HFFc6 (cell line): ENCODE data around the gene PADI3. TPM values are rescaled to one million over a fixed set of nuclear protein-coding genes. Genes with fewer than 3 reads are reported as not detected.

Experiments
- DNase-seq: peaks from one replicate; pipeline ENCODE4 v3.0.0-alpha.2; 2018
- H3K27ac Mint-ChIP-seq: 2 replicates; pipeline ENCODE4 v1.8.0; 2020; ENCODE audit warnings: mild to moderate bottlenecking, mixed read lengths
- H3K27me3 Mint-ChIP-seq: 2 replicates; pipeline ENCODE4 v1.8.0; 2021; ENCODE audit warnings: mild to moderate bottlenecking, moderate library complexity, mixed read lengths; ENCODE audit not compliant: insufficient read depth
- H3K36me3 Mint-ChIP-seq: 2 replicates; pipeline ENCODE4 v1.8.0; 2021; ENCODE audit warnings: low read depth, mixed read lengths
- H3K4me1 Mint-ChIP-seq: 2 replicates; pipeline ENCODE4 v1.8.0; 2020; ENCODE audit warnings: low read depth, mixed read lengths
- H3K4me3 Mint-ChIP-seq: 2 replicates; pipeline ENCODE4 v1.8.0; 2020; ENCODE audit warnings: mild to moderate bottlenecking, moderate library complexity, mixed read lengths
- H3K9me3 Mint-ChIP-seq: 2 replicates; pipeline ENCODE4 v1.8.0; 2020; ENCODE audit warnings: mild to moderate bottlenecking, mixed read lengths
- total RNA-seq, 6 experiments: library from RNA; stranded (reverse); fragmentation: NEBNext Ultra II Directional; extraction: Animal tissue kit (Norgen Biotek cat#: 25700); gene quantifications; 2 replicates in 1 of 6; 3 replicates in 5 of 6; pipeline ENCODE4 v1.2.3, GENCODE V29; 2021
- TF ChIP-seq, protein P1 (sequence below): fragments of 200-600 bp; sonication (generic); IDR thresholded peaks from 2 replicates; pipeline ENCODE4 v1.5.0; 2021; ENCODE audit warnings: antibody characterized with exemption, mild to moderate bottlenecking

PADI3 gene
- total RNA-seq, 6 experiments from 2014 or later, result 0.05 to 0.14 (median 0.07) TPM; not detected in 2

DNA sequence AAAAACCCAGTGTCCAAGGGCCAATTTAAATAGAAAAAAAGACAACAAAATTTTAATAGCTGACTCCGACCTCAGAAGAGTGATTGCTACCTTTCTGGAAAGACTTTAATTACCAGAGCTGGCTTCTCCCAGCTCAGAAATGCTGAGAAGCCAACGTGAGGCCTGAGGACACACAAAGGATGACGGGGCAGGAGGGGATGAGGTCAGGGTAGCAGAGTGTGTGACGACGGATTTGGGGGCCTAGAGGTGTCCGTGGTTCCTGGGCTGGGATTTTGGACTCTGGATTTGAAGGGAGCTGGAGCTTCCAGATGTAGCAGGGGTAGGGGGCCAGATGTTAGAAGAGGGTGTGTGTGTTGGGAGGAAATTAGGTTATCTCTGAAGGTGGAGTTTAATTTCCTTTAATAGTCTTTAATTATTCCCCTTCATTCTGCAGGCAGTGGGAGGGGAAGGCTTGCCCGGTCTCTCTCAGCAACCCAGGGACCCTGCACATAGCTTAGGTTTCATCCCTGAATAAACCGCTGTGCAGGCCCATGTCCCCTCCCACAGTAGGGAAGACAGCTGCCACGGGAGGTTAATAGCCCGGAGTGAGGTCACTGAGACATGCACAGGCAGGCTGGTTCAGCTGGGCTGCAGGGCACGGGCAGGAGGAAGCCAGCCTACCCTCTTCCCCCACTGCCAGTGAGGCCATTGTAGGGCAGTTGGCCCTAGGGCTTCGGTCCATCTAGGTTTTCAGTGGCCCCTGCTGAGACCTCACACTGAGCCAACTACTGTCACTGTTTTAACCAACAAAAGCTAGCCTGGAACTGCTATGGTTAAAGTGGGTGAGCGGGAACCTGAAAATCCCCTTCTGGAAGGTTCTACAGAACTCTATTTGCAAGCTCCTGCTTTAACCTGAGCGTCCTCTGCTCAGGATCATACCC is 3.8 kb upstream of the PADI3 start:
- TF ChIP-seq, protein P1, sequence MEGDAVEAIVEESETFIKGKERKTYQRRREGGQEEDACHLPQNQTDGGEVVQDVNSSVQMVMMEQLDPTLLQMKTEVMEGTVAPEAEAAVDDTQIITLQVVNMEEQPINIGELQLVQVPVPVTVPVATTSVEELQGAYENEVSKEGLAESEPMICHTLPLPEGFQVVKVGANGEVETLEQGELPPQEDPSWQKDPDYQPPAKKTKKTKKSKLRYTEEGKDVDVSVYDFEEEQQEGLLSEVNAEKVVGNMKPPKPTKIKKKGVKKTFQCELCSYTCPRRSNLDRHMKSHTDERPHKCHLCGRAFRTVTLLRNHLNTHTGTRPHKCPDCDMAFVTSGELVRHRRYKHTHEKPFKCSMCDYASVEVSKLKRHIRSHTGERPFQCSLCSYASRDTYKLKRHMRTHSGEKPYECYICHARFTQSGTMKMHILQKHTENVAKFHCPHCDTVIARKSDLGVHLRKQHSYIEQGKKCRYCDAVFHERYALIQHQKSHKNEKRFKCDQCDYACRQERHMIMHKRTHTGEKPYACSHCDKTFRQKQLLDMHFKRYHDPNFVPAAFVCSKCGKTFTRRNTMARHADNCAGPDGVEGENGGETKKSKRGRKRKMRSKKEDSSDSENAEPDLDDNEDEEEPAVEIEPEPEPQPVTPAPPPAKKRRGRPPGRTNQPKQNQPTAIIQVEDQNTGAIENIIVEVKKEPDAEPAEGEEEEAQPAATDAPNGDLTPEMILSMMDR, result no peak
- no peaks in the 10 kb centered on the region for H3K9me3 Mint-ChIP-seq
- no peak for DNase-seq

DNA sequence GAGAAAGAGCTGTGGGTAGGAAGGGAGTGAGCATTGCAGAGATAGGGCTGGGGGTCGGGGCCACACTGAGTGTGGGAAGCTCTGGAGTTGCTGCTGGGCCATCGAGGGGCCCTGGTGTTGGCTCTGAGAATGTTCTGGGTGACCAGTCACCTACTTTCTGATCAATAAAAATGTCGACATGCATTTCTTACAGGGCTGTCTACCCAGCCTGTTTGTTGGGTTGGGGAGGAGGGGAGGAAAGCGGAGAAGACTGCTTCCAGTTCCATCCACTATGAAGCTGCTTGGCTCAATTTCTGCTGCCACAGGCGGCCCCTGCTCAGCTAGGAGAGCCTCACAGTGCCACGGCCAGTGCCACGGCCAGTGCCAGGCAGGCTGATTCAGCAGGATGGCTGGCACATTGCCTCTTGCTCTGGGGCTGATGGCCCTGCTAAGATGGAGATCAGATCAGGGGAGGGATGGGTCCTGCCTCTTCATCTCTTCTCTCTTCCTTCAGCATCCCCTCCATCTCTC is 3.0 kb upstream of the PADI3 start:
- peaks cover 6% of the 10 kb centered on the region for H3K27me3 Mint-ChIP-seq
- H3K4me1 Mint-ChIP-seq, result peaks cover 20% of the 10 kb centered on the region
- no peak overlapping the region for H3K4me3 Mint-ChIP-seq
- no peak overlapping the region for H3K27ac Mint-ChIP-seq
- TF ChIP-seq, protein P1, result no peak
- no peak for DNase-seq
- no peaks in the 10 kb centered on the region for H3K36me3 Mint-ChIP-seq
- no peaks in the 10 kb centered on the region for H3K9me3 Mint-ChIP-seq

More for the DNA sequence above, 3.8 kb upstream of the PADI3 start:
- H3K27ac Mint-ChIP-seq, result no peak overlapping the region
- H3K27me3 Mint-ChIP-seq, result peaks cover 8% of the 10 kb centered on the region
- H3K36me3 Mint-ChIP-seq, result no peaks in the 10 kb centered on the region
- H3K4me3 Mint-ChIP-seq, result no peak overlapping the region
- peaks cover 12% of the 10 kb centered on the region for H3K4me1 Mint-ChIP-seq

DNA sequence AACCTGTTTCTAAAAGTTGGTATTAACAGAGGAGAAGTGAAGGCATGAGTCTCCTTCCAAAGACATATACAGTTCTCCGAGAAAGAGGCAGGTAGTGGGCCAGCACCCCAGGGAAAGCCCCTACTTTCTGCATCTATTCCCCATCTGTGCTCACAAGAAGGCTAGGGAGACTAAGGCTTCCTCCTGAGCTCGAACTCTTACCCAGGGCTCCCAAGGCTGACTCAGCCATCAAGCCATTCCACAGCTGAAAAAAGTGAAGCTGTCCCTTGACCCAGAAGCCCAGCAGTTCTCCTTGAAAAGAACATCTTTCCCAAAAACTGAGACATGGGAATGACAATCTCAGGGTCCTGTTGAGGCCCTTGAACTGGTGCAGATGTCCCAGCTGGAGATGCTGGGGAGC is 1.9 kb upstream of the PADI3 start:
- peaks cover 3% of the 10 kb centered on the region for H3K27me3 Mint-ChIP-seq
- H3K36me3 Mint-ChIP-seq, result no peaks in the 10 kb centered on the region
- no peak for DNase-seq
- peaks cover 31% of the 10 kb centered on the region for H3K4me1 Mint-ChIP-seq
- H3K4me3 Mint-ChIP-seq, result no peak overlapping the region
- TF ChIP-seq, protein P1, result no peak
- no peak overlapping the region for H3K27ac Mint-ChIP-seq
- no peaks in the 10 kb centered on the region for H3K9me3 Mint-ChIP-seq

DNA sequence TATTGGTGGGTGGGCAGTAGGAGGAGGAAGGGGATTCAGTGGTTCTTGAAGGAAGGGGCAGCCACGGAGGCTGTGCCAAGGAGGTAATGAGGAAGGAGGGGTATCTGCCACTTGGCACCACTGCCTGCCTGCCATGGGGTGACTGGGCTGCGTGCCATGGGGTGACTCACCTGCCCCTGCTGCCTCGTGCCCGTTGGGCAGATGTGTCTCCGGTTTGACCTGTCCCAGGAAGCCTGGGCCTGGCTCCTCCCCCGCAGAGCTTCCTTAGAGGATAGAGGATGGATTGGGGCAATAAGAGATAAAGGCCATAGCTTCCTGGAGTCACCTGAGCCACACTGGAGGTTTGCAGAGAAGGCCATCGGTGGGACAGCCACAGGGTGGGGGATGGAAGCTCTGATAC is 1.7 kb downstream of the PADI3 start:
- Mint-ChIP-seq H3K27ac (peak overlapping the region; percentile 45; the same call in 1 of the 2 replicates), H3K4me1 (peaks cover 34% of the 10 kb centered on the region), H3K4me3 (no peak overlapping the region), H3K27me3 (peaks cover 2% of the 10 kb centered on the region), H3K9me3 (no peaks in the 10 kb centered on the region), H3K36me3 (no peaks in the 10 kb centered on the region)
- TF ChIP-seq, protein P1, result no peak
- no peak for DNase-seq

DNA sequence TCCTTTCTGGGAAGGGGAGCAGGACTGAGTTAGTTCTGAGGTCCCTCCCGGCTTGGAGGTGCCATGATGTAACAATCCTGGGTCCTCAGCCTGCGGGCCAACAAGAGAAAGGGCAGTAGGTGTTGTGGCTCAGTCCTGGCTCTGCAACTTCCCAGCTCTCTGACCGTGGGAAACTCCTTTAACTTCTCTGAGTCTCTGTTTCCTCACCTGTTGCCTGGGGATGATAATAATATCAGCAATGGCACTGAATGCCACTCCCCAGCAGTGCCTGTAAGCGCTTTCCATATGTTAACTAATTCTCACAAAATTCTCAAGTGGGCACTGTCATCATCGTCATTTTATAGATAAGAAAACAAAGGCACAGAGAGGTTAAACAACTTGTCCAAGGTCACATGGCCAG is 2.3 kb downstream of the PADI3 start:
- DNase-seq, result no peak
- Mint-ChIP-seq H3K4me1 (peaks cover 31% of the 10 kb centered on the region), H3K27me3 (peaks cover 4% of the 10 kb centered on the region), H3K4me3 (no peak overlapping the region), H3K9me3 (no peaks in the 10 kb centered on the region), H3K27ac (peak overlapping the region; percentile 36), H3K36me3 (no peaks in the 10 kb centered on the region)
- TF ChIP-seq, protein P1, result no peak
